ENCODE results near the gene PAPLN. TPM values are rescaled to one million over a fixed set of nuclear protein-coding genes. Genes with fewer than 3 reads are reported as not detected.
"Not testable (repeated sequence)": the region's sequence is repeated elsewhere in the genome, so short reads cannot be mapped to it uniquely, and the experiment has no call there.

PAPLN gene
- 1.7 and 7.0 TPM in 2 replicates for total RNA-seq (2014; rRNA removed; shearing (Covaris generic))

DNA sequence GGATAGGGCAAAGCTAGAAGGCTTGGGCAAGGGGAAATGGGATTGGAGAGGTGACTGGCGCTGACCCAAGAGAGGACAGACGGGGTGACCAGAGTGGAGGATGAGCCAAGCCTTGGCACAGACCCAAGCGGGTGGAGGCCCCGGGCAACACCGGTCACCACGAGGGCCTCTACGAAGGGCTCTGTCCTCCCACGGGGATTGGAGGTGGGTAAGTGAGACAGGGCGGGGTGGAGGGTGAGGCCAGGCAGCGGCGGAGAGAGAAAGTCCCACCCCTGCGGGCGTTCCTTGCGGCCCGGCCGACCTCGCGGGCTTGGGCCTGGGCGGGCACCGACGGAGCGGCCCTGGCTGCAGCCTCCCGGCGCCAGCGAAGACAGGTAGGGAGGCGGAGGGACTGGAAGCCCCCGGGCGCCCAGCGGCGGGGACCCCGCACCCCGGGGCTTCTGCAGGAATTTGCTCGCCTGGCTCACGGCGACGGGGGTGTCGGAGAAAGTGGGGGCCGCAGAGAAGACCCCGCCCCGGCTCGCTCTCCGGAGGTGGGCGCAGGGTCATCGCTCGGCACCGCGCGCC lies at the start of gene PAPLN:
Gene PAPLN, plus strand, starts transcription at position 288 of the 567 bp plus-strand sequence. CDS start 2,273 bp downstream, outside the sequence.
- DNase-seq (ENCODE audit: low read depth) = peak; percentile 65

DNA sequence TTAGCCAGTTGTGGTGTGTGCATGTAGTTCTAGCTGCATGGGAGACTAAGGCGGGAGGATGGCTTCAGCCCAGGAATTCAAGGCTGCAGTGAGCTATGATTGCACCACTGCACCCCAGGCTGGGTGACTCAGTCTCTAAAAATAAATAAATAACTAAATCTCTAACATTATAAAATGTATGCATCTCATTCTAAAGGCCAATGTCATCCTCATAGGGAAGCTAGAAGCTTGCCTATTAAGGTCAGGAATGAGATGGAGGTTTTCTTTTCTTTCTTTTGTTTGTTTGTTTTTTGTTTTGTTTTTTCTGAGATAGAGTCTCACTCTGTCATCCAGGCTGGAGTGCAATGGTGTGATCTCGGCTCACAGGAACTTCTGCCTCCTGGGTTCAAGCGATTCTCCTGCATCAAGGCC lies 48.8 kb upstream of the PAPLN start:
- DNase-seq (ENCODE audit: low read depth) = peak; percentile 60

DNA sequence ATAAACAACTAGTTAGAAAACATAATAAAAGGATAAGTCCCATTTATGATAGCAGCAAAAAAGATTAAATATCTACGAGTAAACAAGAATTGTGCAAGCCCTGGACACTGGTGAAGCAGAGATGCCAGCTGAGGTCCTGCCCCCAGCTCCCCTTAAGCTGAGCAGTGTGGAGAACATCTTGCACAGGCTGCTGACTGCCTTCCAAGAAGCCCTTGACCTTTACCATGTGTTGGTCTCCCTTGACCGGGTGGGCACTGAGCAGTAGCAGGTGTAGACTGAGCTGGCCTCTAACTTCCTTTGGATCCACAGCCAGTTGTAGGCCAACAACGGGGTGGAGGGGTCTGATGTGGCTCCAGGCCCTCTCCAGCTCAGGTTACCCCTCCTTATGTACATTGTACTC lies 47.7 kb upstream of the PAPLN start:
- DNase-seq (ENCODE audit: low read depth) = no peak

- DNase-seq (ENCODE audit: low read depth) = no peak
Measured at GRCh38 chr14:73191441-73191840, 45.9 kb upstream of the PAPLN start.

DNA sequence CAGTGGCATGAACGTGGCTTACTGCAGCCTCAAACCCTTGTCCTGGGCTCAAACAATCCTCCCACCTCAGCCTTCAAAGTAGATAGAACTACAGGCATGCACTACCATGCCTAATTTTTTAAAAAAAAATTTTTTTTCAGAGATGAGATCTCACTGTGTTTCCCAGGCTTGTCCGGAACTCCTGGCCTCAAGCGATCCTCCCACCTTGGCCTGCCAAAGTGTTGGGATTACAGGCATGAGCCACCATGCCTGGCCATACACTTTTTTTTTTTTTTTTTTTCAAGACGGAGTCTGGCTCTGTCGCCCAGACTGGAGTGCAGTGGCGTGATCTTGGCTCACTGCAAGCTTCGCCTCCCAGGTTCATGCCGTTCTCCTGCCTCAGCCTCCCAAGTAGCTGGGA lies 43.0 kb upstream of the PAPLN start:
- not testable (repeated sequence) for DNase-seq (ENCODE audit: low read depth)

- no peak for DNase-seq (ENCODE audit: low read depth)
Measured at GRCh38 chr14:73198253-73198652, 39.1 kb upstream of the PAPLN start.

- DNase-seq (ENCODE audit: low read depth) = no peak
Measured at GRCh38 chr14:73203527-73203926, 33.8 kb upstream of the PAPLN start.

DNA sequence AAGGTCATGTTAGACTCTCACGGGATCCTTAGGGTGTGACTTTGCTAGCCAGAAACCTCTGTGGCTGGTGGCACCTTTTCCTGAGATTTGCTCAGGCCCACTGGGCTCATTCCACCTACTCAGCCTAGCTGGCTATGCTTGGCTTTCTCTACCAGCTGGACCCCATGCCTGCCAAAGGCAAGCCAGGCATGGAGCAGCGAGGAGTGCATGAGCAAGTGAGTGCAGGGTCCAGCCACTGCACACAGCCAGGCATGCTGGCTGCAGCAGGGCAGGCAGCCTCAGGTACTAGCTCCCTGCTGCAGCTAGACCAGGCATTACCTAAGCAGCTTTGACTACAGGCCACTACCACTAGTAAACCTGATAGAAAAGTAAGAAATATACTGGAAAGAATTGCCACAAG lies 29.7 kb upstream of the PAPLN start:
- DNase-seq (ENCODE audit: low read depth) = no peak

DNA sequence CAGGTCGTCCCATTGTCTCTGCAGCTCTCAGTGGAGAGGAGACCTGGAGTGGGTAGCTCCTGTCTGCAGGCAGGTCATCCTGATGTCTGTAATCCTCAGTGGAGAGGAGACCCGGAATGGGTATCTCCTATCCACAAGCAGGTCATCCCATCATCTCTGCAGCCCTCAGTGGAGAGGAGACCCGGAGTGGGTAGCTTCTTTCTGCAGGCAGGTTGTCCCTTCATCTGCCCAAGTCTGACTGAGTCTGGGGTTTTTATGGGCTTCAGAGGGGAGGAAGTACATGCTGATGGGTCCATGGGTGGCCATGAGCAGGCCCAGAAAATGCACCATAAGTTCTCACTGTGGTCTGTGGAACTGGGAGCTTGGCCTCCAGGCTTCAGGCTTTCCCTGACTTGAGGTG lies 28.9 kb upstream of the PAPLN start:
- no peak for DNase-seq (ENCODE audit: low read depth)

GRCh38 chr14:73208846-73209245 lies 28.5 kb upstream of the PAPLN start:
- no peak for DNase-seq (ENCODE audit: low read depth)

- no peak for DNase-seq (ENCODE audit: low read depth)
Measured at GRCh38 chr14:73209953-73210352, 27.4 kb upstream of the PAPLN start.

DNA sequence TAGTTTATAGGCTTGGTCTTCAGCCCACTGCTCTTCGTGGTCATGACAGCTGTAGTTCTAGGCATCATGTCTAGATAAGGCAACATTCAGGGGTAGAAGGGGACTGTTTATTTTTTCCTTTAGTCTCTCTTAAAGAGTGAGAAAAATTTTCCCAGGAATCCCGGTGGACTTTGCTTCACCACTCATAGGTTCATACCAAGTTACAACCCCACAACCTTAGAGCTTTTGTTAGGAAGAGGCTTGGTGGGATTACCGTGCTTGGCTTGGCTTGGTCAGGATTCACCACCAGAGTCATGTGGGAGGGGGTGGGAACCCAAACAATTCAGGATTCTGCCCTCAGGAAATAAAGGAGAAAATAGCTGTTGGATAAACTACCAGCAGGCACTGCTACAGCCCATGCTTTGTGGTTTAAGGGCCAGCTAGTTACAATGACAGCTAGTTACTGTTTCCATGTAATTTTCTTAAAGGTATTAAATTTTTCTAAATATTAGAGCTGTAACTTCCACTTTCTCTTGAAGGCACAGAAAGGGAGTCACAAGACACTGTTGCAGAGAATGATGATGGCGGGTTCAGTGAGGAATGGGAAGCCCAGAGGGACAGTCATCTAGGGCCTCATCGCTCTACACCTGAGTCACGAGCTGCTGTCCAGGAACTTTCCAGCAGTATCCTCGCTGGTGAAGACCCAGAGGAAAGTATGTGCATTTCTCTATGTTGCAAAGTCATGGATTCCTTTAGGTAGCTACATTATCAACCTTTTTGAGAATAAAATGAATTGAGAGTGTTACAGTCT lies 25.9 kb upstream of the PAPLN start:
- DNase-seq (ENCODE audit: low read depth) = no peak

GRCh38 chr14:73216030-73216429 lies 21.3 kb upstream of the PAPLN start:
- DNase-seq (ENCODE audit: low read depth) = no peak

DNA sequence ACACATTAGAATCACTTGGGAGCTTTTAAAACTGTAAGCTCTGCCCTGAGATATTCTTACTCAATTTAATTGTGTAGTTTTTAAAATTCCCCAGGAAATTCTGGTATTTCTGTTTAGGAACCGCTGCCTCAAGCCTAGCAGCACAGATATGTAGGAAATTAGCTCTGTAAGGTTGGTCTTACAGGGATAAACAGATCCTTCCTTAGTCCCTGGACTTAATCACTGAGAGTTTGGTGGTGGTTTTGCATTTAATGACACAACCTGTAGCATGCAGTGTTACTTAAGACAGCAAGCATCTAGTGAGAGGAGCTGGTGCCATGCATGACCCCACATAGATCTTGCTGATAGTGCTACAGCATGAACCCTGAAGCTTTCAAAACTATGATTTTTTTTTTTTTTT lies 19.9 kb upstream of the PAPLN start:
- DNase-seq (ENCODE audit: low read depth) = no peak

- no peak for DNase-seq (ENCODE audit: low read depth)
Measured at GRCh38 chr14:73220061-73220460, 17.2 kb upstream of the PAPLN start.

DNA sequence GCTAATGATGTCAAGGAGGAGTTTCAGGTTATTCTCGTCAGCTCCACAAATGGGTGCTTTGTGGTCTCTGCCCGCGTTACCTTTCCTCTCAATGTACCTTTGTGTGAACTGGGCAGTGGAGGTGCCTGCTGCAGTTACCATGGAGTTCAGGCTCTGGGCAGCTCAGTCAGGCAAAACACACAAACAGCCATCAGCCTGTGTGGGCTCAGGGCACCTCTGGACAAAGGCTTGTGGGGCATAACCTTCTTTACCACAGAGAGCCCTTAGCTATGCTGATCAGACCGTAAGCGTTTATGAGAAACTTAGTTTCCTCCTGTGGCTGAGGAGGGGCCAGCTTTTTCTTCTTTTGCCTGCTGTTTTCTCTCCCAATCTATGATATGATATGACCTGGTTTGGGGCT lies 16.7 kb upstream of the PAPLN start:
- no peak for DNase-seq (ENCODE audit: low read depth)

- no peak for DNase-seq (ENCODE audit: low read depth)
Measured at GRCh38 chr14:73221945-73222344, 15.4 kb upstream of the PAPLN start.

DNA sequence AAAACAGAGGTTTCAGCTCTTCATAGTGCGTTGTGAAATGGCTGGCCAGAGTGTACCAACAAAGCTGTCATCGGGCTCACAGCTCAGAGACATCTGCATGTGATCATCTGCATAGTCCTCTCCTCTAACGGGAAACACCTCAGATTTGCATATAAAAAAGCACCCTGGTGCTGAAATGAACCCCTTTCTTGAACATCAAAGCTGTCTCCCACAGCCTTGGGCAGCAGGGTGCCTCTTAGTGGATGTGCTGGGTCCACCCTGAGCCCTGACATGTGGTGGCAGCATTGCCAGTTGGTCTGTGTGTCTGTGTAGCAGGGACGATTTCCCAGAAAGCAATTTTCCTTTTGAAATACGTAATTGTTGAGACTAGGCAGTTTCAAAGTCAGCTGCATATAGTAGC lies 14.3 kb upstream of the PAPLN start:
- no peak for DNase-seq (ENCODE audit: low read depth)

DNA sequence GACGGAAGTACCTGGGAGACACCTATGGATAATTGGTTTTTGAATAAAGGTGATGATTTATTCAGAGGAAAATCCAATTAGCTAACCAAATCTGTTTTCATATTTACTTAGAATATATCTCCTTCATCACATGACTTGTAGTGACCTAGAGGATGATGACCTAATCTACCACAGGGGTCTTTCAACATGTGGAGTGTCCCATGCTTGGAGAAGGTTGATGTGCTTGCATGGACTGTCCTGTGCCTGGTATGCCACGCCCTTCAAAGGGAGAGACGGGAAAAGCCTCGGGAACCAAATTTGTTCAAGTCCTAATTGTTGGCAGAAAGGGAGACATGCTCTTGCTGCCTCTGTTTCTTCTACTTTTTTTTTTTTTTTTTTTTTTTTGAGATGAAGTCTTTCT lies 11.8 kb upstream of the PAPLN start:
- no peak for DNase-seq (ENCODE audit: low read depth)

- DNase-seq (ENCODE audit: low read depth) = peak; percentile 95
Measured at GRCh38 chr14:73227812-73228781, 9.2 kb upstream of the PAPLN start.

- DNase-seq (ENCODE audit: low read depth) = no peak
Measured at GRCh38 chr14:73230051-73230450, 7.3 kb upstream of the PAPLN start.
